AG09319 (cell line): Measurements from ENCODE around the gene AKR1A1.

ENCODE experiments used
- DNase-seq: peaks from one replicate; pipeline ENCODE4 v3.0.0-alpha.2; 2010; ENCODE audit warnings: low read depth; ENCODE audit errors: extremely low read depth
- TF ChIP-seq, protein P1 (sequence below): IDR thresholded peaks from 2 replicates; pipeline ENCODE4 v1.5.1; 2011; ENCODE audit warnings: low read depth, mild to moderate bottlenecking, inconsistent platforms, low read length, moderate library complexity

Gene AKR1A1

DNA sequence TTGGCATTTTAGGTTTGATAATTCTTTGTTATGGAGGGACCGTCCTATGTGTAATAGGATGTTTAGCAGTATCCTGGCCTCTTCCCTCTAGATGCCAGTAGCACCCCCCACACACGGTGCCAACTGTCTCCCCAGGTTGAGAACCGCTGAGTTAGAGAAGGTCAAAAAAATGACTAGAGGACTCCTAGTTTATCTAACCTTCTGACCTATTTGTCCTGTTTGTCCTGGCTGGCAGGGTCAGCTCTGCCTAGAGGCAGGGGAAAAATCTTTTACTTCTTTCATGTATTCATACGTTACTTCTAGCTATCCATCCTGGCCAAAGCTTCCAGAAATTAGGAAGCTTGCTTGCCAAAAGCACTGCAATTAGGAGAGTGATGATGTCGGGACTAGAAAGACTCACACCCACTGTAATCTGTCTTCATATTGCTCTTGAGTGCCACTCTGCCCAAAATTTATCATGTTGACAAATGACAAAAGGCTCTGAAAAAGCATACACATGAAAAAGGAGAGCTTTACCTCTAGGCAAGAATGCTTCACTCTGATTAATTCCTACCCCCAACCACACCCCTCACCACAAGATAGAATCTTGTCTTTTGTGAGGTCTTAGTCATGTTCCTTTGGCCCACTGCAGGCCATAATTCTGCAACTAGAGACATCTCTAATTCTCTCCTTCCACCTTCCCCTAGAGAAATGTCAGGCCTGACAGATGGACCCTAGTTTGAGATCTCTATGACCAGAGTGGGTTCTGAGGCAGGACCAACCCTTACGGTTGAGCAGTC is 14.4 kb upstream of the AKR1A1 start:
- TF ChIP-seq, protein P1, sequence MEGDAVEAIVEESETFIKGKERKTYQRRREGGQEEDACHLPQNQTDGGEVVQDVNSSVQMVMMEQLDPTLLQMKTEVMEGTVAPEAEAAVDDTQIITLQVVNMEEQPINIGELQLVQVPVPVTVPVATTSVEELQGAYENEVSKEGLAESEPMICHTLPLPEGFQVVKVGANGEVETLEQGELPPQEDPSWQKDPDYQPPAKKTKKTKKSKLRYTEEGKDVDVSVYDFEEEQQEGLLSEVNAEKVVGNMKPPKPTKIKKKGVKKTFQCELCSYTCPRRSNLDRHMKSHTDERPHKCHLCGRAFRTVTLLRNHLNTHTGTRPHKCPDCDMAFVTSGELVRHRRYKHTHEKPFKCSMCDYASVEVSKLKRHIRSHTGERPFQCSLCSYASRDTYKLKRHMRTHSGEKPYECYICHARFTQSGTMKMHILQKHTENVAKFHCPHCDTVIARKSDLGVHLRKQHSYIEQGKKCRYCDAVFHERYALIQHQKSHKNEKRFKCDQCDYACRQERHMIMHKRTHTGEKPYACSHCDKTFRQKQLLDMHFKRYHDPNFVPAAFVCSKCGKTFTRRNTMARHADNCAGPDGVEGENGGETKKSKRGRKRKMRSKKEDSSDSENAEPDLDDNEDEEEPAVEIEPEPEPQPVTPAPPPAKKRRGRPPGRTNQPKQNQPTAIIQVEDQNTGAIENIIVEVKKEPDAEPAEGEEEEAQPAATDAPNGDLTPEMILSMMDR: no peak
- no peak for DNase-seq

- no peak for DNase-seq
- TF ChIP-seq, protein P1: no peak
These were observed 13.7 kb upstream of the AKR1A1 start for GRCh38 chr1:45536886-45537285.

DNA sequence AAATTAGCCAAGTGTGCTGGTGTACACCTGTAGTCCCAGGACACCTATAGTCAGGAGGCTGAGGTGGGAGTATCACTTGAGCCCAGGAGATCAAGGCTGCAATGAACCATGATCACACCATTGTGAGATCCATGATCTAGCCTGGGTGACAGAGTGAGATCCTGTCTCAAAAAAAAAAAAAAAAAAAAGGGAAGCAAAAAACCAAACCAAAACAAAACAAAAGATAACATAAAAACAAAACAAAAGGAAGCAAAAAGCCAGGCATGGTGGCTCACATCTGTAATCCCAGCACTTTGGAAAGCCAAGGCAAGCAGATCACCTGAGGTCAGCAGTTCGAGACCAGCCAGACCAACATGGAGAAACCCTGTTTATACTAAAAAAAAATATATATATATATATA is 9.4 kb upstream of the AKR1A1 start:
- DNase-seq: no peak
- TF ChIP-seq, protein P1: no peak

DNA sequence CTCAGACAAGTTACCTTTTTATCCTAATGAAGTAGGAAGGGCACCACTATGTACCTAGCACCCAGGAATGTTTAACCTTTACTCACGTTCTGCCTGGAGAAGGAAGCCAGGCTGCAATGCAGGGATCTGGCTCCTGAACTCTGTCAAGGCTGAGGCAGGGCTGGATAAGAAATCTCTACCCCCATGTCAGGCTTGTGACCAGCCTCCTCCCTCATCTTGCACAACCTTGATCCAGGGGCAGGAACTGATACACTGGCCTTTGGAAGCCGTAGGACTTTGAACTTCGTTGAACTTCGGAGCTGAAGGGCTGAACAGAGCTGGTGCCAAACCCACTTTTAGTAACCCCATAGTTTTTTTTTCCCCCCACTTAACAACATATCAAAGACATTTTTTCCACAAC is 8.0 kb upstream of the AKR1A1 start:
- no peak for DNase-seq
- TF ChIP-seq, protein P1: no peak

GRCh38 chr1:45543581-45544417 is 6.8 kb upstream of the AKR1A1 start:
- DNase-seq: no peak

GRCh38 chr1:45544530-45544929 is 6.1 kb upstream of the AKR1A1 start:
- TF ChIP-seq, protein P1: no peak

More at GRCh38 chr1:45543581-45544417, 6.8 kb upstream of the AKR1A1 start:
- TF ChIP-seq, protein P1: no peak

DNA sequence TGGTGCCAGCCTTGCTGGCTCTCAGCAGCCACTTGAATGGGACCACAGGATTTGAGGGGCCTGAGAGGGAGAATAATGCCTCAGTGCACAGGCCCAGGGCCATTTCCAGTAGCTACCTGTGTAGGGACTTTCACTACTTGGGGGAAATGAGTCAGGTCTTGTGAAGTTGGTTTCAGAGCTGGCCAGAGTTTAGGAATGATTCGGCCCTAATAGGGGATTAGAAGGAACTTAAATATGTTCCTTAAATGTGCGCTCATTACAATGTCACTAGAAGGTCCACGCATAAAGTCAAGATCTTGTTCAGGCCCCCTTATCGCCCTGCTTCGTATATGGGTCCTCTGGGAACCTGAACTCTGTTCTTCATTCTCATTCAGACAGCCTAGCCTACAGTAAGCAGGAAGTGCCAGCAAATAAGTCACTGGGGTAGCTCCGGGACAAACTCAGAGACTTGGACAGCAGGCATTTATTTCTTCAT is 5.6 kb upstream of the AKR1A1 start:
- TF ChIP-seq, protein P1: no peak

More at GRCh38 chr1:45544530-45544929, 6.1 kb upstream of the AKR1A1 start:
- no peak for DNase-seq

More for the DNA sequence above, 5.6 kb upstream of the AKR1A1 start:
- no peak for DNase-seq
